Measurements from ENCODE around the gene ZP2.
"Not testable (repeated sequence)": the region's sequence is repeated elsewhere in the genome, so short reads cannot be mapped to it uniquely, and the experiment has no call there.

DNA sequence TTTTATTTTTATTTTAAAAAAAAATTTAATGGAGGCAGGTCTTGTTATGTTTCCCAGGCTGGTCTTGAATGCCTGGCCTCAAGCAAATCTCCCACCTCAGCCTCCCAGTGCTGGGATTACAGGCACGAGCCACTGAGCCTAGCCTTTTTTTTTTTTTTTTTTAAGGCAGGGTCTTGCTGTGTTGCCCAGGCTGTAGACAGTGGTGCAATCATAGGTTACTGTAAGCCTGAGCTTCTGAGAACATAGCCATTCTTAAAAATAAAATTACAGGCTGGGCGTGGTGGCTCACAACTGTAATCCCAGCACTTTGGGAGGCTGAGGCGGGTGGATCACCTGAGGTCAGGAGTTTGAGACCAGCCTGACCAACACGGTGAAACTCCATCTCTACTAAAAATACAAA is 36.8 kb upstream of the ZP2 start:
- TF ChIP-seq, protein P1, sequence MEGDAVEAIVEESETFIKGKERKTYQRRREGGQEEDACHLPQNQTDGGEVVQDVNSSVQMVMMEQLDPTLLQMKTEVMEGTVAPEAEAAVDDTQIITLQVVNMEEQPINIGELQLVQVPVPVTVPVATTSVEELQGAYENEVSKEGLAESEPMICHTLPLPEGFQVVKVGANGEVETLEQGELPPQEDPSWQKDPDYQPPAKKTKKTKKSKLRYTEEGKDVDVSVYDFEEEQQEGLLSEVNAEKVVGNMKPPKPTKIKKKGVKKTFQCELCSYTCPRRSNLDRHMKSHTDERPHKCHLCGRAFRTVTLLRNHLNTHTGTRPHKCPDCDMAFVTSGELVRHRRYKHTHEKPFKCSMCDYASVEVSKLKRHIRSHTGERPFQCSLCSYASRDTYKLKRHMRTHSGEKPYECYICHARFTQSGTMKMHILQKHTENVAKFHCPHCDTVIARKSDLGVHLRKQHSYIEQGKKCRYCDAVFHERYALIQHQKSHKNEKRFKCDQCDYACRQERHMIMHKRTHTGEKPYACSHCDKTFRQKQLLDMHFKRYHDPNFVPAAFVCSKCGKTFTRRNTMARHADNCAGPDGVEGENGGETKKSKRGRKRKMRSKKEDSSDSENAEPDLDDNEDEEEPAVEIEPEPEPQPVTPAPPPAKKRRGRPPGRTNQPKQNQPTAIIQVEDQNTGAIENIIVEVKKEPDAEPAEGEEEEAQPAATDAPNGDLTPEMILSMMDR (IDR thresholded peaks at IDR 0.05; ENCODE audit: borderline replicate concordance, extremely low read depth, low read length, poor library complexity, severe bottlenecking): not testable (repeated sequence)
- TF ChIP-seq EZH2 (IDR thresholded peaks at IDR 0.05; ENCODE audit: borderline replicate concordance, low read depth, low read length, severe bottlenecking): not testable (repeated sequence)

All from DND-41 (cell line).